Measurements from ENCODE around the gene TECPR2. TPM values are rescaled to one million over a fixed set of nuclear protein-coding genes. Genes with fewer than 3 reads are reported as not detected.

The TECPR2 gene
- total RNA-seq, 1 experiment from 2014 or later, result 21.3 TPM

GRCh38 chr14:102491786-102492530, 129.2 kb downstream of the TECPR2 start:
- Mint-ChIP-seq H3K4me3 (no peak overlapping the region), H3K27ac (no peak overlapping the region), H3K4me1 (no peaks in the 10 kb centered on the region), H3K36me3 (no peaks in the 10 kb centered on the region), H3K27me3 (ENCODE audit: low read depth) (no peaks in the 10 kb centered on the region), H3K9me3 (no peaks in the 10 kb centered on the region)
- CTCF ChIA-PET, result interaction anchor here (1.4 kb wide), 1 partner anchor 54 kb away, joined by 3 read pairs; no protein-coding TSS in a partner anchor
- no peak for TF ChIP-seq SOX15 (CRISPR knock-in tag; IDR thresholded peaks at IDR 0.05)
- no peak for TF ChIP-seq ATF6 (CRISPR knock-in tag; IDR thresholded peaks at IDR 0.05)
- no peak for TF ChIP-seq RELA (CRISPR knock-in tag; IDR thresholded peaks at IDR 0.05; ENCODE audit: borderline replicate concordance)
- no peak for TF ChIP-seq PRDM15 (CRISPR knock-in tag; IDR thresholded peaks at IDR 0.05)
- no peak for TF ChIP-seq ZNF423 (CRISPR knock-in tag; IDR thresholded peaks at IDR 0.05)
- TF ChIP-seq ZNF671 (CRISPR knock-in tag; IDR thresholded peaks at IDR 0.05), result no peak
- no peak for TF ChIP-seq CREM (CRISPR knock-in tag; IDR thresholded peaks at IDR 0.05)
- ATAC-seq, result no peak
- POLR2A ChIA-PET, result no interaction called here
- no peak for DNase-seq (ENCODE audit: low spot score)

GRCh38 chr14:102492531-102492910, 129.8 kb downstream of the TECPR2 start:
- TF ChIP-seq USF1 (CRISPR knock-in tag; IDR thresholded peaks at IDR 0.05) (no peak), KAT7 (CRISPR knock-in tag; IDR thresholded peaks at IDR 0.05; ENCODE audit: borderline replicate concordance) (no peak), IRF2 (CRISPR knock-in tag; IDR thresholded peaks at IDR 0.05; ENCODE audit: borderline replicate concordance, low read depth) (no peak), RORB (CRISPR knock-in tag; IDR thresholded peaks at IDR 0.05) (no peak), SMAD3 (CRISPR knock-in tag; IDR thresholded peaks at IDR 0.05; ENCODE audit: borderline replicate concordance) (no peak), NFE2L1 (CRISPR knock-in tag; IDR thresholded peaks at IDR 0.05) (no peak), IRF1 (CRISPR knock-in tag; IDR thresholded peaks at IDR 0.05) (no peak), NFATC4 (CRISPR knock-in tag; IDR thresholded peaks at IDR 0.05) (no peak), TEAD4 (CRISPR knock-in tag; IDR thresholded peaks at IDR 0.05) (no peak), RELA (CRISPR knock-in tag; IDR thresholded peaks at IDR 0.05; ENCODE audit: borderline replicate concordance) (no peak), ELF4 (CRISPR knock-in tag; IDR thresholded peaks at IDR 0.05; ENCODE audit: low read depth) (no peak), FOXK1 (CRISPR knock-in tag; IDR thresholded peaks at IDR 0.05) (no peak), ZNF512 (CRISPR knock-in tag; IDR thresholded peaks at IDR 0.05; ENCODE audit: borderline replicate concordance) (no peak), NR3C1 (CRISPR knock-in tag; conservative IDR thresholded peaks at IDR 0.05; ENCODE audit: low read depth) (no peak)
- ATAC-seq (no peak), DNase-seq (ENCODE audit: low spot score) (no peak)
- H3K9me3 Mint-ChIP-seq, result no peaks in the 10 kb centered on the region
- no peaks in the 10 kb centered on the region for H3K4me1 Mint-ChIP-seq
- H3K4me3 Mint-ChIP-seq, result no peak overlapping the region
- H3K36me3 Mint-ChIP-seq, result no peaks in the 10 kb centered on the region
- ChIA-PET POLR2A (no interaction called here), CTCF (no interaction called here)
- no peak overlapping the region for H3K27ac Mint-ChIP-seq
- H3K27me3 Mint-ChIP-seq (ENCODE audit: low read depth), result no peaks in the 10 kb centered on the region
